Peyer's patch (tissue), 4 donors: ENCODE data around the gene TSKS. TPM values are rescaled to one million over a fixed set of nuclear protein-coding genes. Genes with fewer than 3 reads are reported as not detected.

Experiments
- DNase-seq, 3 donors: peaks; one replicate each; pipeline ENCODE4 v3.0.0-alpha.2; 2017 to 2019
- H3K27ac ChIP-seq, 4 donors: fragments of 200-600 bp; sonication (generic); one replicate each; pipeline ENCODE4 v1.5.1; 2016 to 2019
- H3K27me3 ChIP-seq, 2 donors: fragments of 200-600 bp; sonication (generic); one replicate each; pipeline ENCODE4 v1.5.1; 2019
- H3K36me3 ChIP-seq, 3 donors: fragments of 200-600 bp; sonication (generic); one replicate each; pipeline ENCODE4 v1.5.1; 2016 to 2019
- H3K4me1 ChIP-seq, 4 donors: fragments of 200-600 bp; sonication (generic); one replicate each; pipeline ENCODE4 v1.5.1; 2016 to 2019
- H3K4me3 ChIP-seq, 4 donors: fragments of 200-600 bp; sonication (generic); 1 replicate in 3 of 4; 2 replicates in 1 of 4; pipeline ENCODE4 v1.5.1; 2016 to 2019; ENCODE audit warnings: mild to moderate bottlenecking in 1 of 4
- H3K9me3 ChIP-seq, 4 donors: fragments of 200-600 bp; sonication (generic); one replicate each; pipeline ENCODE4 v1.5.1; 2016 to 2019; ENCODE audit warnings: mild to moderate bottlenecking in 1 of 4
- POLR2A ChIP-seq, 2 donors: fragments of 450-650 bp; IDR thresholded peaks; one replicate each; pipeline ENCODE4 v1.5.1; 2017; ENCODE audit warnings: antibody characterized with exemption in 2 of 2, mild to moderate bottlenecking in 2 of 2, moderate library complexity in 2 of 2
- total RNA-seq, 4 donors: library from RNA; depleted of rRNA; stranded (reverse); fragments of >200 nt; gene quantifications; one replicate each; pipeline ENCODE4 v1.1.0, GENCODE V29; 2016
- TF ChIP-seq, protein P1 (sequence below), 6 experiments: fragments of 450-650 bp in 4 of 6; fragments of 200-600 bp in 2 of 6; sonication (generic) in 1 of 6; IDR thresholded peaks; one replicate each; pipeline ENCODE4 v1.5.1; 2017 to 2019; ENCODE audit warnings: antibody characterized with exemption in 6 of 6, mild to moderate bottlenecking in 3 of 6, moderate library complexity in 1 of 6

TSKS gene
- total RNA-seq, 4 donors from 2014 or later, result not detected

DNA sequence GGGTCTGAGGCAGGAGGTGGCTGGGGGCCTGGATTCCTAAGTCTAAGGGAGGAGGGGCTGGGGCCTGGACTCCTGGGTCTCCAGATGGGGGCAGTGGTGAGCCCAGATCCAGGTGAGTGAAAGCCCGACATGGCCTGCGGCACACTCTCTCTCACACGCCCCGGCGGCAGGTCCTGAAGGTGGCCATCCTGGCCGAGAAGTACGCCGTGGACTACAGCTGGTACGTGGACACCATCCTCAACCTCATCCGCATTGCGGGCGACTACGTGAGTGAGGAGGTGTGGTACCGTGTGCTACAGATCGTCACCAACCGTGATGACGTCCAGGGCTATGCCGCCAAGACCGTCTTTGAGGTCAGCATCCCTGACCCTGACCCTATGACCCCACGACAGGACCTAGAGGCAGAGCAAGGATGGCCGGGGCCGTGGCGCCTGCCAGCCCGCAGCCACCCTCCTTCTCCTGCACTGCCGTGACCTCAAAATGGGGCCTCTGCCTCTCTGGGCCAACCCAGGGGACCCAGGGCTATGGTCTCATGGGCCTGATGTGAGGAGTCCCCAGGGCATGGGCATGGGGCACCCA, 36.8 kb upstream of the TSKS start:
- Histone ChIP-seq H3K4me3 (no peak overlapping the region), H3K27me3 (no peaks in the 10 kb centered on the region), H3K27ac (no peak overlapping the region), H3K4me1 (no peaks in the 10 kb centered on the region), H3K9me3 (no peaks in the 10 kb centered on the region), H3K36me3 (peaks cover 0 to 91% (median 0%) of the 10 kb centered on the region in 3 donors)
- TF ChIP-seq POLR2A (IDR thresholded peaks at IDR 0.05), result no peak
- TF ChIP-seq, protein P1, sequence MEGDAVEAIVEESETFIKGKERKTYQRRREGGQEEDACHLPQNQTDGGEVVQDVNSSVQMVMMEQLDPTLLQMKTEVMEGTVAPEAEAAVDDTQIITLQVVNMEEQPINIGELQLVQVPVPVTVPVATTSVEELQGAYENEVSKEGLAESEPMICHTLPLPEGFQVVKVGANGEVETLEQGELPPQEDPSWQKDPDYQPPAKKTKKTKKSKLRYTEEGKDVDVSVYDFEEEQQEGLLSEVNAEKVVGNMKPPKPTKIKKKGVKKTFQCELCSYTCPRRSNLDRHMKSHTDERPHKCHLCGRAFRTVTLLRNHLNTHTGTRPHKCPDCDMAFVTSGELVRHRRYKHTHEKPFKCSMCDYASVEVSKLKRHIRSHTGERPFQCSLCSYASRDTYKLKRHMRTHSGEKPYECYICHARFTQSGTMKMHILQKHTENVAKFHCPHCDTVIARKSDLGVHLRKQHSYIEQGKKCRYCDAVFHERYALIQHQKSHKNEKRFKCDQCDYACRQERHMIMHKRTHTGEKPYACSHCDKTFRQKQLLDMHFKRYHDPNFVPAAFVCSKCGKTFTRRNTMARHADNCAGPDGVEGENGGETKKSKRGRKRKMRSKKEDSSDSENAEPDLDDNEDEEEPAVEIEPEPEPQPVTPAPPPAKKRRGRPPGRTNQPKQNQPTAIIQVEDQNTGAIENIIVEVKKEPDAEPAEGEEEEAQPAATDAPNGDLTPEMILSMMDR (IDR thresholded peaks at IDR 0.05), result peak in 1 of 6 experiments; percentile 5
- peak in 1 of 3 donors; percentile 46 for DNase-seq

DNA sequence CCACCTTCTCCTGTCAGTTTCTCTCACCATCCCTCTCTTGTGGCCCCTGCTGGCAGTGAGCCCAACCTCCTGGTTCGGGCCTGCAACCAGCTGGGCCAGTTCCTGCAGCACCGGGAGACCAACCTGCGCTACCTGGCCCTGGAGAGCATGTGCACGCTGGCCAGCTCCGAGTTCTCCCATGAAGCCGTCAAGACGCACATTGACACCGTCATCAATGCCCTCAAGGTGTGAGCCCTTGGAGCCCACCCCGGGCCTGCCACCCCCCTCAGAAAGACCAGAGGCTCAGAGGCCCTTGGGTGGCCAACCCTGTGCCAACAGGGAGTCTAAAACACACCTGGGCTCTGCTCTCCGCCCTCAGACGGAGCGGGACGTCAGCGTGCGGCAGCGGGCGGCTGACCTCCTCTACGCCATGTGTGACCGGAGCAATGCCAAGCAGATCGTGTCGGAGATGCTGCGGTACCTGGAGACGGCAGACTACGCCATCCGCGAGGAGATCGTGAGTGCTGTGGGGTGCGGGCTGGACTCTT, 36.2 kb upstream of the TSKS start:
- no peaks in the 10 kb centered on the region for H3K9me3 ChIP-seq

DNA sequence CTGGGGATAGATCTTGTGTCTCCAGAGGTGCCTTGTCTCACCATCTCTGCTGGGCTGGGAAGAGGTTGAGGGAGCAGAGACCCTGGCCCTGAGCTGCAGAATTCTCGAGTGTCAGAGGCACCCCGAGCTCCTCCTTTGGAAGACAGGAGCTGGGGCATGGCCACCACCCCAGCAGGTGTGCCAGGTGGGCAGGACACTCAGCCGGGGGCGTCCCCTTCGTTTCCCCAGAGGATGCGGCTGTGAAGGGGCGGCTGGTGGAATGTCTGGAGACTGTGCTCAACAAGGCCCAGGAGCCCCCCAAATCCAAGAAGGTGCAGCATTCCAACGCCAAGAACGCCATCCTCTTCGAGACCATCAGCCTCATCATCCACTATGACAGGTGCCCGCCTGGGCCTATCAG, 35.5 kb upstream of the TSKS start:
- Histone ChIP-seq H3K9me3 (no peaks in the 10 kb centered on the region), H3K4me3 (no peak overlapping the region), H3K4me1 (no peaks in the 10 kb centered on the region), H3K36me3 (peaks cover 0 to 92% (median 0%) of the 10 kb centered on the region in 3 donors), H3K27ac (no peak overlapping the region), H3K27me3 (no peaks in the 10 kb centered on the region)
- TF ChIP-seq, protein P1 (IDR thresholded peaks at IDR 0.05), result no peak
- TF ChIP-seq POLR2A (IDR thresholded peaks at IDR 0.05), result no peak
- peak in 1 of 3 donors; percentile 38 for DNase-seq

More for the DNA sequence above, 36.2 kb upstream of the TSKS start:
- DNase-seq, result peak in 1 of 3 donors; percentile 30
- Histone ChIP-seq H3K4me3 (no peak overlapping the region), H3K4me1 (no peaks in the 10 kb centered on the region), H3K27me3 (no peaks in the 10 kb centered on the region), H3K36me3 (peaks cover 0 to 92% (median 0%) of the 10 kb centered on the region in 3 donors), H3K27ac (no peak overlapping the region)
- TF ChIP-seq, protein P1 (IDR thresholded peaks at IDR 0.05), result no peak
- TF ChIP-seq POLR2A (IDR thresholded peaks at IDR 0.05), result no peak

DNA sequence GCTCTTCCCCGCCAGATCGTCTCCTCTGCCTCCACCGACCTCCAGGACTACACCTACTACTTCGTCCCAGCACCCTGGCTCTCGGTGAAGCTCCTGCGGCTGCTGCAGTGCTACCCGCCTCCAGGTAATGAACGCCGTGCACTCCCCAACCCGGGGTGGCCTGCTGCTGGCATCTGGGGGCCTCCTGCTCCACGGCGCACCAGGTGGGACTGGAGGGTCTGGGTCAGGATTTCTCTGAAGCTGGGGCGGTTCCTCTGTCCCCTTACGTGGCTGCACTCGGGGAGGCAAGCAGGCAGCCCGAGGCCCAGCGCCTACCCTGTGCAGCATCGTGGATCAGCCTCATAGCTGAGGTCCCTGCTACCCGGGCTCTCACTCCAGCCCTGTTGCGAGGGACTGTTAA, 32.5 kb upstream of the TSKS start:
- Histone ChIP-seq H3K4me3 (no peak overlapping the region), H3K4me1 (no peaks in the 10 kb centered on the region), H3K27me3 (no peaks in the 10 kb centered on the region), H3K36me3 (peaks cover 0 to 97% (median 0%) of the 10 kb centered on the region in 3 donors), H3K27ac (no peak overlapping the region), H3K9me3 (no peaks in the 10 kb centered on the region)
- no peak for DNase-seq
- TF ChIP-seq, protein P1 (IDR thresholded peaks at IDR 0.05), result no peak
- TF ChIP-seq POLR2A (IDR thresholded peaks at IDR 0.05), result no peak

DNA sequence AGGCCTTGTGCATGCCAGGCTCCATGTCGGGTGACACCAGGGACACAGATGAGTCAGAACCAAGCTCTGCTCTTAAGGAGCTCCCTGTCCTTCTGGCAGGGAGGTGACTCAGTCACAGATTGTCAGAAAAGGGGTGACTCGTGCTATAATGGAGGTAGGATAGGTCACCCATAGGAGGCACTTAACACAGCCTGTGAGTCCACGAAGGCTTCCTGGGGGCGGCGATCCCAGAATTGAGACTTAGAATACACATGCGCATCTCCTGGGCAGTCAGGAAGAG, 30.4 kb upstream of the TSKS start:
- TF ChIP-seq POLR2A (IDR thresholded peaks at IDR 0.05), result no peak
- TF ChIP-seq, protein P1 (IDR thresholded peaks at IDR 0.05), result no peak
- Histone ChIP-seq H3K27me3 (no peaks in the 10 kb centered on the region), H3K4me1 (no peaks in the 10 kb centered on the region), H3K4me3 (no peak overlapping the region), H3K36me3 (peaks cover 0 to 86% (median 0%) of the 10 kb centered on the region in 3 donors), H3K27ac (no peak overlapping the region), H3K9me3 (no peaks in the 10 kb centered on the region)
- DNase-seq, result peak in 1 of 3 donors; percentile 48
